Erythroblast (primary cell): ENCODE data around the gene KCNA1.

Experiments
- GATA1 ChIP-seq: IDR thresholded peaks from 2 replicates; pipeline ENCODE4 v1.6.1; 2011; ENCODE audit warnings: low read depth, mild to moderate bottlenecking, control low read depth, low read length, moderate library complexity
- POLR2A ChIP-seq: IDR thresholded peaks from 2 replicates; pipeline ENCODE4 v1.6.1; 2011; ENCODE audit warnings: mild to moderate bottlenecking, low read length

DNA sequence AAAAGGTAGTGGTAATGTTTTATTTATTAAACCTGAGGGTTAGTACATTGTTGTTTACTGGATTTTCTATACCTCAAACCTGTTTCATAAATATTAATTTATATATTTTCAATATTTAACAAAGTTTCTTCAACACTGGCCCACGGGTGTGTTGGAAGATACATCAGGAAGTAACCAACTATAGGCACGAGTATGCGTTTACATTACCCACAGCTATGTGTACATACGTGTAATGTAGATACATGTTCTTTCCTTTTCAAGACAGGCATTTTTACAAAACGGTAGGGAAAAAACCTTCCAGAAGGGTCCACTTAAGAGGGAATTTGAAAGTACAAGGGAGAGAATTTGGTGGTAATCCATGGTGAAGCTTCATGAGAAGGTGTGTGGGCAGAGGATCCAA is 17.8 kb upstream of the KCNA1 start:
- TF ChIP-seq POLR2A (no peak), GATA1 (no peak)
